Natural killer cell treated with Interleukin-12 subunit alpha and Interleukin-12 subunit beta and Interleukin-15 and Interleukin-18, amount 100 ng/mL, for 72 hours (primary cell): ENCODE data around the gene L3MBTL2. TPM values are rescaled to one million over a fixed set of nuclear protein-coding genes. Genes with fewer than 3 reads are reported as not detected.

ENCODE experiments used
- ATAC-seq, 2 donors: fragments of 150-1000 bp; cut with Tn5 transposase in 1 of 2; sonication (Bioruptor Pico), chemical (Tn5 transposase) in 1 of 2; 2 replicates each; pipeline ENCODE4 v1.10.0; 2021
- DNase-seq: peaks from one replicate; pipeline ENCODE4 v3.0.0; 2022; ENCODE audit warnings: low spot score
- H3K27ac Mint-ChIP-seq, 2 donors: 1 replicate in 1 of 2; 2 replicates in 1 of 2; pipeline ENCODE4 v1.8.0; 2022; ENCODE audit warnings: mixed read lengths in 2 of 2, mild to moderate bottlenecking in 1 of 2, moderate library complexity in 1 of 2
- H3K27me3 Mint-ChIP-seq, 2 donors: 1 replicate in 1 of 2; 2 replicates in 1 of 2; pipeline ENCODE4 v1.8.0; 2022; ENCODE audit warnings: mixed read lengths in 2 of 2
- H3K36me3 Mint-ChIP-seq: one replicate; pipeline ENCODE4 v1.8.0; 2022; ENCODE audit warnings: mixed read lengths
- H3K4me1 Mint-ChIP-seq, 2 donors: 1 replicate in 1 of 2; 2 replicates in 1 of 2; pipeline ENCODE4 v1.8.0; 2022; ENCODE audit warnings: low read depth in 2 of 2, mixed read lengths in 2 of 2, mild to moderate bottlenecking in 1 of 2
- H3K4me3 Mint-ChIP-seq: one replicate; pipeline ENCODE4 v1.8.0; 2022; ENCODE audit warnings: mixed read lengths
- H3K9me3 Mint-ChIP-seq: 2 replicates; pipeline ENCODE4 v1.8.0; 2022; ENCODE audit warnings: mixed read lengths
- total RNA-seq, 2 donors: library from RNA; stranded (reverse); gene quantifications; one replicate each; pipeline ENCODE4 v1.2.3, GENCODE V29; 2022

L3MBTL2 gene
- total RNA-seq, 2 donors from 2014 or later = 42.6 to 71.1 TPM

DNA sequence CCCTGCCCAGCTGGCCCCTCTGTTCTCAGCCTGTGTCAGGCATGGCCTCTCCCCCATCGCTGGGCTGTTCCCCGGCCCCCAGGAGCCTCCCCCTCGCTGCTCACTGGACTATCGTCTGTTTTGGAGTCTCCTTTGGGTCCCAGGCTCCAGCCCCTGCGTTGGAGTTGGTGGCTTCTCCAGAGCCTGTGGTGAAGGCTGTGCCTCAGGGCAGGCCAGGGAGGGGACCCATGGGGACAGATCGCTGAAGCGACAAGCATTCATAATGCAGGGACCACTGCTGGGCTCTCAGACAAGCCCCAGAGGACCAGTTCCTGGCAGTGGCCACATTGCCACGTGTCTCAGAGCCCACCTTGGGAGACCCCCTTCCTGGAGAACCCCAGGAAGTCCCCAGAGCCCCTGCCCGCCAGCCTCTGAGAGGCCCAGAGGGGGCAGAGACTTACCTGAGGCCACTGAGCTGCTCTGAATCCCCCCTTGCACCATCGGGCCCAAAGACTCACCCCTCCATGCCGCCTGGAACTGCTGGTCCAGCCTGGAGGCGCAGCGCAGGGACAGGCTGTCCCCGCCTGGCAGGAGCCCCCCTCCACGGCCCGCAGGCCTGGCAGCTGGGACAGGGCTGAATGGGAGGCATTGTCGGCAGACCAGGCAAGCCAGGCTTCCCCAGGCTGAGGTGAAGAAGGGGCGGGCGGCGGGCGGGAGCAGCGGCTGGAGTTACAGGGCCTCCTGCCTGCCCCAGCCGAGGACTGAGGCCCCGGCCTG is 35.4 kb downstream of the L3MBTL2 start, which contains the start of gene CHADL:
TSS of gene CHADL (minus strand) at position 555 of the 756 bp plus-strand sequence. CDS start at position 505, 50 bp downstream.
- Mint-ChIP-seq H3K9me3 (no peaks in the 10 kb centered on the region), H3K36me3 (no peaks in the 10 kb centered on the region), H3K4me1 (peaks cover 5 to 6% of the 10 kb centered on the region in 2 donors), H3K27me3 (peaks cover 0 to 3% of the 10 kb centered on the region in 2 donors), H3K4me3 (no peak within 1 kb of the TSS), H3K27ac (no peak within 1 kb of the TSS)
- ATAC-seq (no peak), DNase-seq (no peak)

DNA sequence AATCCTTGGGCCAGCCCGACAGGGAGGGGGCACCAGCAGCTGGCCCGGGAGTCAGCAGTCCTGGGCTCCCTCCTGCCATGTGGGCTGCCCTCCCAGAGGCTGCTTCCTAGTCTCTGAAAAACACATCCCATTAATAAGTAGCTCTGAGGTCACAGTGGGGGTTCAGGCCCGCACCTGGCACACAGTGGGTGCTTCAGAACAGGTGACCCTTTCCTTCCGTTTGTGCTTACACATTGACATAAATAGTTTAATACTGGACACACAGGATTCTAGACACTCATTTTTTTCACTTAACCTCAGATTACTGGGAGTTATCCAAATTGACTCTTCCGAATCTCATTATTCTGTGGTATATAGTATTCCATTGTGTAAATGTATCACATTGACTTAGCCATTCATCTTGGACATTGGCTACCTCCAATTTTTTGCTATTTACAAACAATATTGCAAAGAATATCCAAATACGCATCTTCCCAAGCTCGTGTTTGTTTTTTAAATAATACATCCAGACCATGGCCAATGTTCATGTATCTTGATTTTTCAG is 36.1 kb downstream of the L3MBTL2 start:
- H3K27me3 Mint-ChIP-seq = peaks cover 0 to 3% of the 10 kb centered on the region in 2 donors
- H3K4me3 Mint-ChIP-seq = no peak overlapping the region
- DNase-seq = no peak
- ATAC-seq = no peak
- H3K9me3 Mint-ChIP-seq = no peaks in the 10 kb centered on the region
- no peak overlapping the region for H3K27ac Mint-ChIP-seq
- peaks cover 5 to 6% of the 10 kb centered on the region in 2 donors for H3K4me1 Mint-ChIP-seq
- H3K36me3 Mint-ChIP-seq = no peaks in the 10 kb centered on the region

DNA sequence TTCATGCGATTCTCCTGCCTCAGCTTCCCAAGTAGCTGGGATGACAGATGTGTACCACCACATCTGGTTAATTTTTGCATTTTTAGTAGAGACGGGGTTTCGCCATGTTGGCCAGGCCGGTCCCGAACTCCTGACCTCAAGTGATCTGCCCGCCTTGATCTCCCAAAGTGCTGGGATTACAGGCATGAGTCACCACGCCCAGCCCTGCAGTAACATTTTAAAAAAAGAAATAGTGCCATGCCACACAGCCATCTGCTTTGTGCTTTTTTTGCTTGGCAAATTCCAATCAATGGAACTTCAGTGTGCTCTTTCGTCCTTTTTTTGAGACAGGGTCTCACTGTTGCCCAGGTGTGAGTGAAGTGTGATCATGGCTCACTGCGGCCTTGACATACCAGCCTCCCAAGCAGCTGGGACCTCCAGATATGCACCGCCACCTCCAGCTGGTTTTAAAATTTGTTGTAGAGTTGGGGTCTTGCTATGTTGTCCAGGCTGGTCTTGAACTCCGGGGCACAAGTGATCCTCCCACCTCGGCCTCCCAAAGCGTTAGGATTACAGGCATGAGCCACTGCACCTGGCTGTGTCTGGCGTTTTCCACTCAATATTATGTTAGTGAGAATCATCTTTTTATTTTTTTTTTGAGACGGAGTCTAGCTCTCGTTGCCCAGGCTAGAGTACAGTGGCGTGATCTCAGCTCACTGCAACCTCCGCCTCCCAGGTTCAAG is 37.4 kb downstream of the L3MBTL2 start:
- ATAC-seq (no peak), DNase-seq (no peak)
- Mint-ChIP-seq H3K36me3 (no peaks in the 10 kb centered on the region), H3K27ac (no peak overlapping the region), H3K4me1 (peaks cover 4 to 5% of the 10 kb centered on the region in 2 donors), H3K27me3 (peaks cover 0 to 3% of the 10 kb centered on the region in 2 donors), H3K4me3 (no peak overlapping the region), H3K9me3 (no peaks in the 10 kb centered on the region)

DNA sequence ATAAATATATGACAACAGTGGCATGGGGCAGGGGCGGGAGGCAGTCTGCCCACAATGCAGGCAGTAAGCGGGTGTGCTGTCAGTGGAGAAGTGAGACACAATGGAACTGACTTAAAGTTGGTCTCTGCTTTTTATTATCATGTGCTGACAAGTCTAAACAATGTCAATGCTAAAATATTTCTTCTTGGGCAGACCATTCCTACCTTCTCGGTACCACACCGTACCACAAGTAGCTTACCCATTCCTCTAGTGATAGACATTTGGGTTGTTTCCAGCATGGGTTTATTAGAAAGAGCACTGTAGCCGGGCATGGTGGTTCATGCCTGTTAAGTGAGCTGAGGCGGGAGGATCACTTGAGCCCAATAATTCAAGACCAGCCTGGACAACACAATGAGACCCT is 38.2 kb downstream of the L3MBTL2 start:
- Mint-ChIP-seq H3K27ac (no peak overlapping the region), H3K4me3 (no peak overlapping the region), H3K9me3 (no peaks in the 10 kb centered on the region), H3K27me3 (peaks cover 0 to 3% of the 10 kb centered on the region in 2 donors), H3K36me3 (no peaks in the 10 kb centered on the region), H3K4me1 (peaks cover 4 to 5% of the 10 kb centered on the region in 2 donors)
- DNase-seq = no peak
- no peak for ATAC-seq

DNA sequence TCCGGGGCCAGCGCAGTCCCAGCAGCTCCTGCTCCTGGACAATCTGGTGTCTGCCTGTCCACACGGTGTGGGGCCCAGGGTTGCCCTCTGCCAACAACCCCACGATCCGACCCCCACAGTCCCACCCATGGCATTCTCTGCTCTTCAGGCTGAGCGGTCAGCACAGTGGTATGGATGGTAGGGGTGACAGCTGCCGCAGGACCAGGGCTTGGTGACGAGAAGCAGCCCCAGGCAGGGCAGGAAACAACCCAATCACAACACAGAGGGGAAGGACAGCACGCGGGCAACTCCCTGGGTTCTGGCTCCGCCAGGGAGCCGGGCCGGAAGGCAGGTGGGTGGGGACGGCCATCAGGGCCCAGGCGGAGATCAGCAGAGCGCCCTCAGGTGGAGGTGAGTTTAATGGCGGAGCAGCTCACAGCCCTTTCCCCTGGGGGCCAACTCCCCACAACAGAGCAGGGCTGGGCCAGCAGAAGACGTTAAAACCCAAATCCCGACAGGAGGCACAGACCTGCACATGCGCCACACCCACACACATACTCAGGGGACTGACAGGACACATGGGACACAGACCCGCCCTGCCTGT is 40.9 kb downstream of the L3MBTL2 start:
- Mint-ChIP-seq H3K9me3 (no peaks in the 10 kb centered on the region), H3K27me3 (no peaks in the 10 kb centered on the region), H3K4me3 (no peak overlapping the region), H3K4me1 (no peaks in the 10 kb centered on the region), H3K36me3 (no peaks in the 10 kb centered on the region), H3K27ac (no peak overlapping the region)
- ATAC-seq = no peak
- DNase-seq = no peak

DNA sequence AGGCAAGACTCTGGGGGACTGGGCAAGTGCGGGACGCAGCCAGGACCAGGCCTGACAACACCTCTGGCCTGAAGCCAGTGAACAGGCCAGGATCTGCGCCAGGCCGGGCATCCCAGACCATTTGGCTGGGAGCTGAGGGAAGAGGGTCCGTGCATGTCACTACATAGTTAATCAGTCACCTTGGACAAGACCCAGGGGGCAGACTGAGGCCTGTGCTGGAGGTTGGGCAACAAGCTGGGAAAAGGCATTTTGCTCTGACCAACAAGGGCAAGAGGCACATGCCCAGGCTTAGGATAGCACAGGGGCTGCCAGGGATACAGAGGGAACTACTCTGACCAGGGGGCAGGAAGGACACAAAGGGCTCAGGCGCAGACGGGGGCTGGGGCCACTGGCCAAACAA is 42.6 kb downstream of the L3MBTL2 start:
- no peak overlapping the region for H3K27ac Mint-ChIP-seq
- no peak overlapping the region for H3K4me3 Mint-ChIP-seq
- no peak for ATAC-seq
- no peaks in the 10 kb centered on the region for H3K4me1 Mint-ChIP-seq
- H3K27me3 Mint-ChIP-seq = no peaks in the 10 kb centered on the region
- H3K36me3 Mint-ChIP-seq = no peaks in the 10 kb centered on the region
- no peak for DNase-seq
- no peaks in the 10 kb centered on the region for H3K9me3 Mint-ChIP-seq

DNA sequence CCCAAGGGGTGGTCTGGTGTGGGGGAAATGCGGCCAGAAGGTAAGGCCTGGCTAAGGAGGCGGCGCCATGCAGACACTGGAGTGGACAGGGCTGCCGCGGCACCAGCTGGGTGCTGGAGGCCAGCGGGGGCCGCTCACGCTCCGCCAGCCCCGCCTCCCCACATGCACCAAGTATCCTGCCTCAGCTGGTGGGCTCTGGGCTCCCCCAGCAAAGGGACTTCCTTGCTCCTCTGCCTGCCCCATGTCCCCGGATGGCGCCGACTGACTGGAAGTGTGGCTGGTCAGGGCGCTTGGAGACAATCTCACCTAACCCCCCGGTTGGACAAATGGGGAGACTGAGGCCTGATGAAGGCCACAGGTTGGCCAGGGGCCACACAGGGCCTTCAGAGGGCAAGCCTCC is 43.2 kb downstream of the L3MBTL2 start:
- ATAC-seq (no peak), DNase-seq (no peak)
- Mint-ChIP-seq H3K27ac (no peak overlapping the region), H3K27me3 (no peaks in the 10 kb centered on the region), H3K4me3 (no peak overlapping the region), H3K9me3 (no peaks in the 10 kb centered on the region), H3K36me3 (no peaks in the 10 kb centered on the region), H3K4me1 (no peaks in the 10 kb centered on the region)

DNA sequence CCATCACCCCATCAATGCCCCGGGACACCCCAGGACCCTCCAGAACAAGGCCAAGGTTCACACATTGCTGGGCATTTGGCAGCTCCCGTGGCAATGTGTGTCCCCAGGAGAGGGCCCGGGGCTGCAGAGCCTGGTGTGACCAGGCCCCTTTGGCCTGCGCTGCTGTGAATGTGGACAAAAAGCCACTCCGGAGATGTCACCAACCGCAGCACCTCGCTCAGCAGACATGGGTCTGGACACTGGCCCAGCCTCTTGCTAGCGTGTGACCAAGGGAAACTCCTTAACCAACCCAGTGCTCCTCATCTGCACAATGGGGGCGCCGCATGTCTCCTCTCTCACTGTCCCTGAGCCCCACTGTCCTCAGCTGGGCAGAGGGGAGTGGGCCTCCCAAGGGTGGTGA is 43.6 kb downstream of the L3MBTL2 start:
- no peaks in the 10 kb centered on the region for H3K27me3 Mint-ChIP-seq
- DNase-seq = no peak
- H3K4me3 Mint-ChIP-seq = no peak overlapping the region
- no peaks in the 10 kb centered on the region for H3K9me3 Mint-ChIP-seq
- H3K27ac Mint-ChIP-seq = no peak overlapping the region
- H3K4me1 Mint-ChIP-seq = no peaks in the 10 kb centered on the region
- H3K36me3 Mint-ChIP-seq = no peaks in the 10 kb centered on the region
- ATAC-seq = no peak

DNA sequence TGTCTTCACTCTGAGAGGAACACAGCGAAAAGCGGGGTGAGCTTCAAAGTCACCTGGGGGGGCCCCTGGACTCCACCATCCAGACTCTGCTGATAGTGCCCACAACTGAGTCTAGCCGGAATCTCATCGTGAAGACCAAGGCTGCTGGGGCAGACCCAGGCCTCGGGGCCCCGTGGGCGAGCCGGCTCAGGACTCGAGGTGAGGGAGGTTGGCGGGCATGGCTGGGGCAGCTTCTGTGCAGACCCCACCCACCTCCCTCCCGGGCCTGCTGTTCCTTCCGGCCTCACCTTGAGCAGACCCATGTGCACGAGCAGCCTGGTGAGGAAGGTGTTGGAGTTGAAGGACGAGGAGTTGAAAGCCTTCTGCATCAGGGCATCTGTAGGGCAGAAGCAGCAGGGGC is 44.3 kb downstream of the L3MBTL2 start:
- H3K4me3 Mint-ChIP-seq = no peak overlapping the region

DNA sequence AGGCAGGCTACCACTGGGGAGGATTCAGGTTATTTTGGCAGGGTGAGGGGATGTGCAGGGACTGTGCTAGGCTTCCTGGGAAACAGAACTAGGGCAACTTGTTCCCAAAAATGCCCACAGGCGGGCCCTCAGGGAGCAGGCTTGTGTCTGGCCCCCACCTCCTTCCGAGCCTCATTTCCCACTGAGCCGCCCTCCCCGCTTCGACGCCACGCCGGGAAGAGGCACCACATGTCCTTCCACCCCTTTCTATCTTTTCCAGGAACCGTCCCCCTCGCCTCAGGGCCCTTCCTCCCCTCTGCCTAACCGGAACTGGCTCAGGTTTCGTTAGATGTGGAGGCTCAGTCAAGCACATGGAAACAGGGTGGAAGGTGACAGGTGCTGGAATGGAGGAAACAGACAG is 45.0 kb downstream of the L3MBTL2 start:
- H3K27me3 Mint-ChIP-seq = no peaks in the 10 kb centered on the region
- ATAC-seq = no peak
- H3K9me3 Mint-ChIP-seq = no peaks in the 10 kb centered on the region
- no peak for DNase-seq
- H3K36me3 Mint-ChIP-seq = peaks cover 6% of the 10 kb centered on the region
- no peaks in the 10 kb centered on the region for H3K4me1 Mint-ChIP-seq
- no peak overlapping the region for H3K4me3 Mint-ChIP-seq
- H3K27ac Mint-ChIP-seq = no peak overlapping the region

More for the DNA sequence above, 44.3 kb downstream of the L3MBTL2 start:
- Mint-ChIP-seq H3K9me3 (no peaks in the 10 kb centered on the region), H3K36me3 (peaks cover 4% of the 10 kb centered on the region), H3K27me3 (no peaks in the 10 kb centered on the region), H3K4me1 (no peaks in the 10 kb centered on the region), H3K27ac (no peak overlapping the region)
- ATAC-seq = no peak
- DNase-seq = no peak

DNA sequence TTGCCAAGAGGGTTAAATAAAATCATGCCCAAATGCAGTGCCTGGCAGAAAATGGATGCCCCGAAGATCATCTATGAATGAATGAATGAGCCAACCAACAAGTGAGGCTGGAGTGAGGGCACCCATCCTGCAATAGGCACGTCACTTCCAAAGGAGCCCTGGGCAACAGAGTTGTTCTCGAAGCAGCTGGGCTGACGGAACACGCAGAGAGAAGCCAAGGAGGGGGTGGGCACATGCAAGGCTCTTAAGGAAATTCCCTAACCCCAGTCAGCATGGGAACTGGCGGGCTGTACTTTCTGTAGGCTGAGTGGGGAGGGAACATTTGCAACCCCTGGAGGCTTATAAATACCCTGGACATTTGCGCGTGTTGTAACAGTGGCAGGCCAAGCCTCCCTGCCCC is 47.3 kb downstream of the L3MBTL2 start:
- no peak for ATAC-seq
- H3K4me1 Mint-ChIP-seq = no peaks in the 10 kb centered on the region
- H3K27ac Mint-ChIP-seq = no peak overlapping the region
- no peaks in the 10 kb centered on the region for H3K27me3 Mint-ChIP-seq
- no peaks in the 10 kb centered on the region for H3K9me3 Mint-ChIP-seq
- H3K4me3 Mint-ChIP-seq = no peak overlapping the region
- H3K36me3 Mint-ChIP-seq = peaks cover 6% of the 10 kb centered on the region
- no peak for DNase-seq

DNA sequence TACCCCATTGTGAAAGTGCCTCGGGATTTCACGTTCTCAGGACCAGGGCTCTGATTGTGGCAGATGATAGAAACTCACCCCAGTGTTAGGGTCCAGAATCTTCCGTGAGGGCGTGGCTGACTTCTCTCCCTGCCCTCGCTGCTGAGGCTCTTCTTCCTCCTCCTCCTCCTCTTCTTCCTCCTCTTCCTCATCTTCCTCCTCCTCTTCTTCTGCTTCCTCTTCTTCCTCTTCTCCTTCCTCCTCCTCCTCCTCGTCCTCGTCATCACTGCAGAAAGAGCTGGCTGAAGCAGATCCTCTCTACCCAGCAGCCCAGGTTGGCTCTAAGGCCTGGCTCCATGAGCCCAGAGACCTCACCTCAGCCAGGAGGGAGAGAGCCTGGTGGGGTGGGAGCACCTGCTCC is 49.1 kb downstream of the L3MBTL2 start:
- DNase-seq (no peak), ATAC-seq (no peak)
- Mint-ChIP-seq H3K9me3 (no peaks in the 10 kb centered on the region), H3K4me3 (no peak overlapping the region), H3K27ac (no peak overlapping the region), H3K36me3 (peaks cover 6% of the 10 kb centered on the region), H3K27me3 (no peaks in the 10 kb centered on the region), H3K4me1 (no peaks in the 10 kb centered on the region)

DNA sequence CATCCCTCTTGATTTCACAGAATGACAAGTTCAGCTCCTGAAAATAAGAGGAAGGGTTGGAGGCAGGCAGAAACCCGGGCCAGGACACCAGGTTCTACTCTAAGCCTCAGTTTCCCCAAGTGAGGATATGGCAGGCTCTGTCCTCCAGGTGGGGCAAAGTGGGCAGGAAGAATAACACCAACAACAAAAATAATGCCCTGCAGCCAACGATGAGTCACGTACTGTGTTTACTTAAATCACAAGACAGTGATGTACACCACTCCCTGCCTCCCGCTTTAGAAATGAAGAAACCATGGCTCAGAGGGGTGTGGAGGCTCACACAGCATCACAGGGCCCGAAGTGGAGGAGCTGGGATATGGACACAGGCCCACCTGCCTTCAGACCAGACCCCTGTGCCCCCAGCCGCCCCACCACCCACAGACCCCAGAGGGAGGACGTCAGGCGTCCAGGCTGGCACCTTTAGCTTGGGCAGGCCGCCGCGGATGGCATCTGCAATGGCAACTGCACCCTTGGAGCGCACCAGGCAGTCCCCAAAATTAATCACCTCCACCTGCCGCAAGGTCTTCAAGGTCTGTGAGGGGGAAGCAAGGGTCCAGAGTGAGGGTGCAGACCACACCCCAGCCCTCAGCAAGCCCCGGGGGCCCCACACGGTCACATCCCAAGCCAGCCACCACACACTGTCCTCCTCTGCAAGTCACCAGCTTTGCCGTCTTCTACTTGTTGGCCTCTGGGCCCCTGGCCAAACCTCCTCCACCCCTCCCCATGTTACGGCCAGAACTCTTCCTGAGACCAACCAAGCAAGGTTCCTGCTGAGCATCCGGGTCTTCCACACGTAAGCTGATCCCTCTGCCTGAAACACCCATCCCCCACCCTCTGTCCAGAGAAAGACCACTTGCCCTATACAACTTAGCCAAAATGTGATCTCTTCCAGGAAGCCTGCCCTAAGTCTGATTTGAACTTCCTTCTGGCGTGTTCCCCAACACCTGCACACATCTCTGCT is 51.4 kb downstream of the L3MBTL2 start:
- ATAC-seq = no peak
- Mint-ChIP-seq H3K36me3 (peaks cover 6% of the 10 kb centered on the region), H3K27ac (no peak overlapping the region), H3K27me3 (no peaks in the 10 kb centered on the region), H3K4me1 (no peaks in the 10 kb centered on the region), H3K4me3 (no peak overlapping the region), H3K9me3 (no peaks in the 10 kb centered on the region)
- DNase-seq = peak; percentile 53
